GM12873 (cell line): ENCODE data around the gene ZNFX1.

Experiments
- TF ChIP-seq, protein P1 (sequence below): IDR thresholded peaks from 2 replicates; pipeline ENCODE4 v1.5.1; 2012; ENCODE audit warnings: low read depth, mild to moderate bottlenecking, moderate library complexity, low read length, control low read depth; ENCODE audit not compliant: insufficient read depth; ENCODE audit errors: missing control alignments

Gene ZNFX1

DNA sequence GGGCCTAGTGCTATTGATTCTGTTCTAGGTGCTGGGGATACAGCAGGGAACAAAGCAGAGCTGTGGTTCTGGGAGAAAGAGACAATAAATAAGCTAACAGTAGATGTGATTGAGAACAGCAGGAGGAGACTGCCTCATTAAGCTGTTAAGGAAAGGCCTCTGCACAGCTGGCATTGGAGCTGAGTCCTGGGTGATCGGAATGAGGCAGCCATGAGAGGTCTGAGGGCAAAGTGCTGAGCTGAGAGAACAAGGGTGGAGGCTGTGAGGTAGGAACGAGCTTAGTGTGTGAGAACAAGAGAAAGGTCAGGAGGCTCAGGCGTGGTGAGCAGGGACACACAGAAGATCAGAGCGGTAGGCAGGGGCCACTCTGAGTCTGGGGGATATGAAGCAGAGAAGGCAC is 40.3 kb downstream of the ZNFX1 start:
- TF ChIP-seq, protein P1, sequence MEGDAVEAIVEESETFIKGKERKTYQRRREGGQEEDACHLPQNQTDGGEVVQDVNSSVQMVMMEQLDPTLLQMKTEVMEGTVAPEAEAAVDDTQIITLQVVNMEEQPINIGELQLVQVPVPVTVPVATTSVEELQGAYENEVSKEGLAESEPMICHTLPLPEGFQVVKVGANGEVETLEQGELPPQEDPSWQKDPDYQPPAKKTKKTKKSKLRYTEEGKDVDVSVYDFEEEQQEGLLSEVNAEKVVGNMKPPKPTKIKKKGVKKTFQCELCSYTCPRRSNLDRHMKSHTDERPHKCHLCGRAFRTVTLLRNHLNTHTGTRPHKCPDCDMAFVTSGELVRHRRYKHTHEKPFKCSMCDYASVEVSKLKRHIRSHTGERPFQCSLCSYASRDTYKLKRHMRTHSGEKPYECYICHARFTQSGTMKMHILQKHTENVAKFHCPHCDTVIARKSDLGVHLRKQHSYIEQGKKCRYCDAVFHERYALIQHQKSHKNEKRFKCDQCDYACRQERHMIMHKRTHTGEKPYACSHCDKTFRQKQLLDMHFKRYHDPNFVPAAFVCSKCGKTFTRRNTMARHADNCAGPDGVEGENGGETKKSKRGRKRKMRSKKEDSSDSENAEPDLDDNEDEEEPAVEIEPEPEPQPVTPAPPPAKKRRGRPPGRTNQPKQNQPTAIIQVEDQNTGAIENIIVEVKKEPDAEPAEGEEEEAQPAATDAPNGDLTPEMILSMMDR, result no peak

DNA sequence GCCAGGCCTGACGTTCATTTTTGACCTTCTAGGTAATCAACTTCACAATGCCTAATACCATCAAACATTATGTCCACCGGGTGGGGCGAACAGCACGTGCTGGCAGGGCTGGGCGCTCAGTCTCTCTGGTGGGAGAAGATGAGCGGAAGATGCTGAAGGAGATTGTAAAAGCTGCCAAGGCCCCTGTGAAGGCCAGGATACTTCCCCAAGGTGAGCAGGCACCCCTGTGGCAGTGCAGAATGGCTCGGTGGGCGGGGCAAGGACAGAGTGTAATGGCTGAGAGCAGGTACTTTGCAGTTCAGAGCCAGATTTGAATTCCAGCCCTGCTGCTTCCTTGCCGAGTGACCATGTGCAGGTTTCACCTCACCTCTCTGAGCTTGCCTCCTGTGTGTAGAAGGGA is 41.6 kb downstream of the ZNFX1 start:
- TF ChIP-seq, protein P1, result no peak

DNA sequence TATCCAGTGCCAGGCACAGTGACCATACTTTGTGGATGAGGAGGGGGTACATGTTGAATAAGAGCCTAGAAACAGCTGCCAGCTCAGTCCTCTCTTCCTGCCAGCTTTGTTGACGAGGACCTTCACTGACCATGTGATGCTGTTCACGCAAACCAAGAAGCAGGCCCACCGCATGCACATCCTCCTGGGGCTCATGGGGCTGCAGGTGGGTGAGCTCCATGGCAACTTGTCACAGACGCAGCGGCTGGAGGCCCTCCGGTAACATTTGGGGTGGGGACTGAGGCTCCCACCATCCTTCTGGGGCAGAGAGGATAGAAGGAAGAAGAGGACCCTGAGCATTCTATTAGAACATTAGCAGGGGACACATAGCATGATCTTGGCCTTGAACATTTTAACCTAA is 43.0 kb downstream of the ZNFX1 start:
- TF ChIP-seq, protein P1, result no peak

DNA sequence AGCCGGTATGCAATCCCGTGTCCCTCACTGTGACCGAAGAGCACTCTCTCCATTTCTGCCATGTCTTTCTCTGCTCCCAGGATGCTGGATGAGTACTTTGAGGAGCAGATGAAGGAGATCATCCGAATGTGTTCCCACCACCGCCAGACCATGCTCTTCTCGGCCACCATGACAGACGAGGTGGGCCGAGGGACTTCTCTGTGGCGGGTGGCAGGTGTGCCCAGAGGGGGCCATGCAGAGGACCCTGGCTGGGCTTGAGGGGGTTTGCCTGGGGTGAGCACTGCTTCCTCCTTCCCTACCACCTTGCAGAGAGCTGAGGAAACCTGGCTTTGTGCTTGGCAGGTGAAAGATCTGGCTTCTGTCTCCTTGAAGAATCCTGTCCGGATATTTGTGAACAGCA is 44.6 kb downstream of the ZNFX1 start:
- TF ChIP-seq, protein P1, result no peak

DNA sequence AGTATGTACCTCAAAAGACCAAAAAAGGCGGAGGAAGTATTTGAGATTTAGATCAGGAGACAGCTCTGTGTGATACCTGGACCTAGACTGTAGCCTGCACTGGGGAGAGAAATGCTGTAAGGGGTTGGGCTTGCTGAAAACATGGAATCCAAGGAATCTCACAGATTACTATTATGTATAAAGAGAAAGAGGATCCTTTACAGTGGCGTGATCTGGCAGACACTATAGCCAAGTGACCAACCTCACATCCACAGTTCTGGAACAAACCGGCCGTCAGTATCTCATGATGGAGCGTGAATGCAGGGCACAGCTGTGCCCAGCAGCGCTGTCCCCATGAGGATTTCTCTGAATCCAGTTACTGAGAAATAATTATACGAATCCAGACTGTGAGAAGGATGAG is 46.4 kb downstream of the ZNFX1 start:
- TF ChIP-seq, protein P1, result no peak

DNA sequence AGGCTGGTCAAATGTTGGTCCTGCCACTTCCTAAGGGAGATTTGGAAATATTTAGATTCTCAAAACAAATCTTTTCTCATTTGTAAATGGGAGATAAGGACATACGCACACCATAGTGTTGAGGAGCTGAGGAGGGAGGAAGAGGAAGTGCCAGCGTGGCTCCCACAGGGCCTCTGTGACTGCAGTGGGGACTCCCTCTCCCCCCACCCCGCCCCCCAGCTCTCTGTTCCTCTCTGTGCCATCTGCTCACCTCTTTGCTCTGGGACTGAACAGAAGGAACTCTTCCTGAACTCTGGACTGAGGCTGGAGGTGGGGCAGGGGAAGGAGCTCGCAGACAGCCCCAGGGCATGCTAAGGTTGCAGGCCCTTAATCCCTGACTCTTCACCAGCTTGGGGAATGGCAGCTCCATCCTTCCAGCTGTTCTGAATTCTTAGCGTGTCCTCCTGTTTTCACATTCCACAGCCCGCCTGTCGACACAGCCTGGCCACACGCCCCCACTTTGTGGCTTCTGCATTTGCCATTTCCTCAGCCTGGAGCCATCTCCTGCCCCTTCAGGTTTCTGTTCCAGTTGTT is 47.2 kb downstream of the ZNFX1 start:
- TF ChIP-seq, protein P1, result no peak

DNA sequence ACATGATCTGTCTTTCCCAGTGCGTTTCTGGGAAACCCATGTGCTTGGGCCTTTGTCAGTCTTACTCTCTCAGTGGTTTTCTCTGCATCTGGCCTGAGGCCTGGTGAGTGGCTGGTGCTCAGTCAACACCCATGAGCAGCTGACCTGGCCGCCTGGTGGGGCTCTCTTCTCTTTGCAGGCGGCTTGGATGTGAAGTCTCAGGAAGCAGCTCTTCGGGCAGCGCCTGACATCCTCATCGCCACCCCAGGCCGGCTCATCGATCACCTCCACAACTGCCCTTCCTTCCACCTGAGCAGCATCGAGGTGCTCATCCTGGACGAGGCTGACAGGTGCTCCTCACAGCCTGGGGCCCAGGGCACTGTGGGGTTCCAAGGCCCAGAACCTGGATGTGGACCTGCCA is 47.8 kb downstream of the ZNFX1 start:
- TF ChIP-seq, protein P1, result no peak
